ENCODE data around the gene GALNT16. TPM values are rescaled to one million over a fixed set of nuclear protein-coding genes. Genes with fewer than 3 reads are reported as not detected.
A peak's percentile ranks its signal among the peaks of the same experiment; 100 is the strongest.

GALNT16 gene
- total and polyA plus RNA-seq, 2 donors from 2014 or later = 13.1 to 15.2 TPM

DNA sequence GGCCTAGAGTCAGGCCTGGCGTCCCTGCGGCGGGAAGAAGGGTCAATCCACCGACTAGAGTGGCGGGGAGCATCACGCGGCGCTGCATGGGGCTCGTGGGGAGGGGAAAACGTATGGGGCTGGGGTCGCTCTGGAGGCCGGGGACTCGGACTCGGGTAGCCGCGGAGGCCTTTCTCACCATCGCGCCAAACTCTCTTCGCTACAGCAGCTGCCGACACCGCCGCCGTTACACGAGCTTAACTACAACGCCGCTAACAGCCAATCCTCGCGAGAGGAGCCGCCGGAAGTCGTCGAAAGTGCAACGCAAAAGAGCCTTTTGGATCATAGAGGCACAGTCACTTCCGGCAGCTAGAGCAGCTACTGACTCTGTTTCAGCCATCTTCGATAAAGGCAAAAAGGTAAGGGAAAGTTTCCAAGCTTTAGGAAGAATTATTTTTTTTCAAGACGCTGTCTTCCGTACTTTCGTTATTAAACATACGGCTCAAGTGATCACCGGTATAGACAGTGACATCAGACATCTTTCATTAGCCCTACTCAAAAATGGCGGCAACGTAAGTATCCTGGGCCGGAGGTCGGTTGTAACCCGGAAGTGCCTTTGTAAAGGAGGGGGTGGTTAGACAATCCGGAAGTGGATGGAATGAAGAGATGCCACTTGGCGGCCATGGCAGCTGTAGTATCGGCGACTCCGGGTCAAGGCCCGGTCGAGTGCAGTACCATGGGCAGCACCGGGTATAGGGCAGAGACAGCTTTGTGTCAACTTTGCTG, 138.3 kb downstream of the GALNT16 start, which contains the start of the genes ERH and SLC39A9:
Gene ERH, minus strand, starts transcription at position 247 of the 765 bp plus-strand sequence. Its CDS starts 66 bp downstream, at position 181.
Gene SLC39A9, plus strand, starts transcription at position 640 of the 765 bp plus-strand sequence. CDS start 678 bp downstream, outside the sequence.
- FAIRE-seq = peak; percentile 74
- Histone ChIP-seq H3K4me1 (ENCODE audit: control insufficient read depth in 2 of 3, insufficient read depth in 2 of 3, low read depth in 1 of 3, low read length in 3 of 3) (peaks cover 4 to 16% (median 8%) of the 10 kb centered on the region in 3 donors), H3K4me3 (ENCODE audit: low read length in 3 of 3) (peak within 1 kb of the TSS; percentile 90 to 100 (median 92)), H3K27ac (ENCODE audit: low read depth in 2 of 2, low read length in 2 of 2) (peak within 1 kb of the TSS; percentile 91 to 93), H3K27me3 (ENCODE audit: control insufficient read depth, insufficient read depth, low read length) (no peaks in the 10 kb centered on the region), H3K9ac (ENCODE audit: low read length in 3 of 3) (peak within 1 kb of the TSS; percentile 74 to 100 (median 82)), H3K9me3 (ENCODE audit: control insufficient read depth in 2 of 3, insufficient read depth in 1 of 3, low read length in 3 of 3) (no peaks in the 10 kb centered on the region), H3K36me3 (ENCODE audit: control insufficient read depth in 2 of 3, insufficient read depth in 3 of 3, low read length in 3 of 3) (peaks cover 8 to 24% (median 14%) of the 10 kb centered on the region in 3 donors)
- DNase-seq = peak; percentile 97 to 99 (median 98)
- intact Hi-C loops (cut with DNase I) = no loop called here
- TF ChIP-seq CTCF (IDR thresholded peaks at IDR 0.05; ENCODE audit: borderline replicate concordance, extremely low read depth, insufficient read depth) = no peak

DNA sequence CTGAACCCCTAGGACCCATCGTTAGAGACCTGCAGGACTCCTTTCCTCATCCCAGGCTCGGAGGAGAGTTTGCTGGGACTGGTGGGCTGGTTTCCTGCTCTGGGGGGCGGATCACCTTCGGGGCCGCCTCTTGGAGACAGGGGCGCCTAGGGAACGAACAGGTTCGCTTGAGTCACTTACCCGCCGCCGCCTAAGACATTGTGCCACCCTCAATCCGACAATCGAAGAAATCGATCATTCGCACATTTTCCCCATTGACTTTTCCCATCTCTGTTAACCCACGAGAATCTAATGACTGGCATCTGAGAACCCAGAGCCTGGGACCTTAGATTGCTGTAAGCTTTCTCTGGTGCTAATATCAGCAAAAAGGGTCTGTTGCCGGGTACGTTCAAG, 138.9 kb downstream of the GALNT16 start:
- H3K27ac ChIP-seq (ENCODE audit: low read depth in 2 of 2, low read length in 2 of 2) = peak overlapping the region; percentile 91 to 93
- H3K9ac ChIP-seq (ENCODE audit: low read length in 3 of 3) = peak overlapping the region; percentile 74 to 100 (median 77)
- TF ChIP-seq CTCF (IDR thresholded peaks at IDR 0.05; ENCODE audit: borderline replicate concordance, extremely low read depth, insufficient read depth) = no peak
- H3K4me3 ChIP-seq (ENCODE audit: low read length in 3 of 3) = peak overlapping the region; percentile 90 to 100 (median 92)
- H3K4me1 ChIP-seq (ENCODE audit: control insufficient read depth in 2 of 3, insufficient read depth in 2 of 3, low read depth in 1 of 3, low read length in 3 of 3) = peaks cover 4 to 16% (median 8%) of the 10 kb centered on the region in 3 donors
- H3K36me3 ChIP-seq (ENCODE audit: control insufficient read depth in 2 of 3, insufficient read depth in 3 of 3, low read length in 3 of 3) = peaks cover 4 to 19% (median 8%) of the 10 kb centered on the region in 3 donors
- DNase-seq (no peak), FAIRE-seq (no peak)
- intact Hi-C loops (cut with DNase I) = no loop called here
- no peaks in the 10 kb centered on the region for H3K27me3 ChIP-seq (ENCODE audit: control insufficient read depth, insufficient read depth, low read length)
- no peaks in the 10 kb centered on the region for H3K9me3 ChIP-seq (ENCODE audit: control insufficient read depth in 2 of 3, insufficient read depth in 1 of 3, low read length in 3 of 3)

GRCh38 chr14:69399750-69400149, 139.8 kb downstream of the GALNT16 start:
- H3K9ac ChIP-seq (ENCODE audit: low read length in 3 of 3) = no peak overlapping the region

More at GRCh38 chr14:69399750-69400149, 139.8 kb downstream of the GALNT16 start:
- Histone ChIP-seq H3K4me3 (ENCODE audit: low read length in 3 of 3) (peak overlapping the region in 2 of 3 donors; percentile 90 to 92), H3K27ac (ENCODE audit: low read depth in 2 of 2, low read length in 2 of 2) (no peak overlapping the region), H3K36me3 (ENCODE audit: control insufficient read depth in 2 of 3, insufficient read depth in 3 of 3, low read length in 3 of 3) (peaks cover 4 to 12% (median 7%) of the 10 kb centered on the region in 3 donors), H3K9me3 (ENCODE audit: control insufficient read depth in 2 of 3, insufficient read depth in 1 of 3, low read length in 3 of 3) (no peaks in the 10 kb centered on the region), H3K27me3 (ENCODE audit: control insufficient read depth, insufficient read depth, low read length) (no peaks in the 10 kb centered on the region), H3K4me1 (ENCODE audit: control insufficient read depth in 2 of 3, insufficient read depth in 2 of 3, low read depth in 1 of 3, low read length in 3 of 3) (peaks cover 4 to 16% (median 8%) of the 10 kb centered on the region in 3 donors)
- FAIRE-seq (no peak), DNase-seq (no peak)
- intact Hi-C loops (cut with DNase I) = no loop called here
- TF ChIP-seq CTCF (IDR thresholded peaks at IDR 0.05; ENCODE audit: borderline replicate concordance, extremely low read depth, insufficient read depth) = no peak

Measured in kidney (tissue), 14 donors.